ENCODE measurements around the gene BICD2.

The BICD2 gene

DNA sequence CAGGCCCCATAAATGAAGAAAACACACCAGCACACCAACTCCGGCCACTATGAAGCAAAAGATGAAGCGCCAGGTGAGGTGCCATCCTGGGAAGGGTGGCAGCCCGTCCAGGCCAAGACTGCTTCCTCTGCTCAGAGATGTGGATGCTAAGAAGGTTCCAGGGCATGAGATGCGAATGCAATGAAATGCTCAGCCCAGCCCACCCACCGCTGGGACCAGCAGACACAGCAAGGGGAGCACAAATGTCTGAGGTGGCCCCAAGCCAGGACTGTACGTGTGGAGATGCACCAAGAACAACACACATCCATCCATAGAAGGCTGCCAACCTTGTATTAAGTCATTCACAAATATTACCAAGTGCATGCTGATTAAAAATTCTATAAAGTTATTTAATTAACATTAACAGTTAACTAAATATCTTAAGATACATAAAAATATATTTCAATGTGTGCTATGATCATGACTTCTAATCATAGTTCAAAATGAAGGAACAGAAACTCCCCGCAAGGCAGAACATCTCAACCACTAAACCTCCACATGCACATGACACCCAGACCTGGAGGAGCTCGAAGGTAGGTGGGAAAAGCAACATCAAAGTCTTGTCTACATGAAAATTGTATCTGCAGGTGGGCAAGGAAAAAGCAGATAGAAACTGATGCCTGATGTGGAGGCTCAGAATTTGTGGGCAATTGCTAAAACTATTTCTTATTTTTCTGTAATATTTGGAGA is 43.7 kb downstream of the BICD2 start:
- no peak overlapping the region for H3K27ac ChIP-seq
- TF ChIP-seq, protein P1, sequence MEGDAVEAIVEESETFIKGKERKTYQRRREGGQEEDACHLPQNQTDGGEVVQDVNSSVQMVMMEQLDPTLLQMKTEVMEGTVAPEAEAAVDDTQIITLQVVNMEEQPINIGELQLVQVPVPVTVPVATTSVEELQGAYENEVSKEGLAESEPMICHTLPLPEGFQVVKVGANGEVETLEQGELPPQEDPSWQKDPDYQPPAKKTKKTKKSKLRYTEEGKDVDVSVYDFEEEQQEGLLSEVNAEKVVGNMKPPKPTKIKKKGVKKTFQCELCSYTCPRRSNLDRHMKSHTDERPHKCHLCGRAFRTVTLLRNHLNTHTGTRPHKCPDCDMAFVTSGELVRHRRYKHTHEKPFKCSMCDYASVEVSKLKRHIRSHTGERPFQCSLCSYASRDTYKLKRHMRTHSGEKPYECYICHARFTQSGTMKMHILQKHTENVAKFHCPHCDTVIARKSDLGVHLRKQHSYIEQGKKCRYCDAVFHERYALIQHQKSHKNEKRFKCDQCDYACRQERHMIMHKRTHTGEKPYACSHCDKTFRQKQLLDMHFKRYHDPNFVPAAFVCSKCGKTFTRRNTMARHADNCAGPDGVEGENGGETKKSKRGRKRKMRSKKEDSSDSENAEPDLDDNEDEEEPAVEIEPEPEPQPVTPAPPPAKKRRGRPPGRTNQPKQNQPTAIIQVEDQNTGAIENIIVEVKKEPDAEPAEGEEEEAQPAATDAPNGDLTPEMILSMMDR (IDR thresholded peaks at IDR 0.05) = no peak
- no peak for TF ChIP-seq ZFX (IDR thresholded peaks at IDR 0.05; ENCODE audit: borderline replicate concordance)

GRCh38 chr9:92720209-92720765 is 44.3 kb downstream of the BICD2 start:
- no peak overlapping the region for H3K27ac ChIP-seq
- TF ChIP-seq, protein P1 (IDR thresholded peaks at IDR 0.05) = no peak
- TF ChIP-seq ZFX (IDR thresholded peaks at IDR 0.05; ENCODE audit: borderline replicate concordance) = no peak

- H3K27ac ChIP-seq = no peak overlapping the region
- TF ChIP-seq, protein P1 (IDR thresholded peaks at IDR 0.05) = no peak
- no peak for TF ChIP-seq ZFX (IDR thresholded peaks at IDR 0.05; ENCODE audit: borderline replicate concordance)
These were observed 45.5 kb downstream of the BICD2 start for GRCh38 chr9:92719028-92719647.

GRCh38 chr9:92718086-92719001 is 46.3 kb downstream of the BICD2 start:
- H3K27ac ChIP-seq = no peak overlapping the region

GRCh38 chr9:92717201-92718085 is 47.2 kb downstream of the BICD2 start:
- no peak for TF ChIP-seq ZFX (IDR thresholded peaks at IDR 0.05; ENCODE audit: borderline replicate concordance)
- no peak overlapping the region for H3K27ac ChIP-seq

More at GRCh38 chr9:92718086-92719001, 46.3 kb downstream of the BICD2 start:
- TF ChIP-seq ZFX (IDR thresholded peaks at IDR 0.05; ENCODE audit: borderline replicate concordance) = no peak
- TF ChIP-seq, protein P1 (IDR thresholded peaks at IDR 0.05) = no peak

GRCh38 chr9:92716557-92716956 is 48.1 kb downstream of the BICD2 start:
- no peak overlapping the region for H3K27ac ChIP-seq
- no peak for TF ChIP-seq ZFX (IDR thresholded peaks at IDR 0.05; ENCODE audit: borderline replicate concordance)
- TF ChIP-seq, protein P1 (IDR thresholded peaks at IDR 0.05) = peak; percentile 89

Measured in 22Rv1 (cell line).